Retinal pigment epithelial cell (primary cell): Measurements from ENCODE around the gene OPRL1.

Experiments
- DNase-seq: peaks from one replicate; pipeline ENCODE4 v3.0.0-alpha.2; 2010; ENCODE audit warnings: low read depth
- H3K4me3 ChIP-seq: 2 replicates; pipeline ENCODE4 v1.5.1; 2011; ENCODE audit warnings: mild to moderate bottlenecking, low read length, control low read depth, moderate library complexity
- TF ChIP-seq, protein P1 (sequence below): conservative IDR thresholded peaks from 2 replicates; pipeline ENCODE4 v1.5.1; 2011; ENCODE audit warnings: low read depth, low read length, control low read depth, inconsistent platforms

The OPRL1 gene

DNA sequence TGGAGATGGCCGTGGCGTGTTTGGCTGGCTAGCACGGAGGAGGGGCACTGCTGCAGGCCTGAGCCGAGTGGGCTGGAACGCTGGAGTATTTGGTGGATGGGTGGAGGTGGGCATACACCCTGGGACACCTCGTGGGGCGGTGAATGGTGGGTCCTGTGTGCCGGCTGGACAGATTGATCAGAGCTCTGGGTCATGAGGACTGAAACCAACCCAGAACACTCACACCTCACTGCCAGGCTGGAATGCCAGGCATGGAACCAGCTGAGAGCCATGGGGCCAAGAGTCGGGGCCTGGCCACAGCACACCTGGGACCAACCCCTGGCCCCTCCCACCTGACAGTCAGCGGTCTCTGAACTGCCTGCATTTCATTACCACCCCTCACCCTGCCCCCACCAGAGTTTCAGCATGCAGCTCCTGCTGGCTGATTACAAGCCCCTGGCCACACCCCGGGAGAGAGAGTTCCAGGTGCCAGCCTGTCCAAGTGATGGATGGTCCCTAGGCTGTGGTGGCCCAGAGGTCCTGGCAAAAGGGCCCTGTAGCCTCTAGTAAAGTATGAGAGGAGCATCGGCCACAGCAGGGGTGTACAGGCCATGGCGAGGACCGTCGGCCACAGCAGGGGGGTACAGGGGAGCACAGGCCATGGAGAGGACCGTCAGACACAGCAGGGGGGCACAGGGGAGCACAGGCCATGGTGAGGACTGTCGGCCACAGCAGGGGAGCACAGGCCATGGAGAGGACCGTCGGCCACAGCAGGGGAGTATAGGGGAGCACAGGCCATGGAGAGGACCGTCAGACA lies 24.2 kb downstream of the OPRL1 start:
- DNase-seq = no peak
- H3K4me3 ChIP-seq = no peak overlapping the region
- TF ChIP-seq, protein P1, sequence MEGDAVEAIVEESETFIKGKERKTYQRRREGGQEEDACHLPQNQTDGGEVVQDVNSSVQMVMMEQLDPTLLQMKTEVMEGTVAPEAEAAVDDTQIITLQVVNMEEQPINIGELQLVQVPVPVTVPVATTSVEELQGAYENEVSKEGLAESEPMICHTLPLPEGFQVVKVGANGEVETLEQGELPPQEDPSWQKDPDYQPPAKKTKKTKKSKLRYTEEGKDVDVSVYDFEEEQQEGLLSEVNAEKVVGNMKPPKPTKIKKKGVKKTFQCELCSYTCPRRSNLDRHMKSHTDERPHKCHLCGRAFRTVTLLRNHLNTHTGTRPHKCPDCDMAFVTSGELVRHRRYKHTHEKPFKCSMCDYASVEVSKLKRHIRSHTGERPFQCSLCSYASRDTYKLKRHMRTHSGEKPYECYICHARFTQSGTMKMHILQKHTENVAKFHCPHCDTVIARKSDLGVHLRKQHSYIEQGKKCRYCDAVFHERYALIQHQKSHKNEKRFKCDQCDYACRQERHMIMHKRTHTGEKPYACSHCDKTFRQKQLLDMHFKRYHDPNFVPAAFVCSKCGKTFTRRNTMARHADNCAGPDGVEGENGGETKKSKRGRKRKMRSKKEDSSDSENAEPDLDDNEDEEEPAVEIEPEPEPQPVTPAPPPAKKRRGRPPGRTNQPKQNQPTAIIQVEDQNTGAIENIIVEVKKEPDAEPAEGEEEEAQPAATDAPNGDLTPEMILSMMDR = no peak

DNA sequence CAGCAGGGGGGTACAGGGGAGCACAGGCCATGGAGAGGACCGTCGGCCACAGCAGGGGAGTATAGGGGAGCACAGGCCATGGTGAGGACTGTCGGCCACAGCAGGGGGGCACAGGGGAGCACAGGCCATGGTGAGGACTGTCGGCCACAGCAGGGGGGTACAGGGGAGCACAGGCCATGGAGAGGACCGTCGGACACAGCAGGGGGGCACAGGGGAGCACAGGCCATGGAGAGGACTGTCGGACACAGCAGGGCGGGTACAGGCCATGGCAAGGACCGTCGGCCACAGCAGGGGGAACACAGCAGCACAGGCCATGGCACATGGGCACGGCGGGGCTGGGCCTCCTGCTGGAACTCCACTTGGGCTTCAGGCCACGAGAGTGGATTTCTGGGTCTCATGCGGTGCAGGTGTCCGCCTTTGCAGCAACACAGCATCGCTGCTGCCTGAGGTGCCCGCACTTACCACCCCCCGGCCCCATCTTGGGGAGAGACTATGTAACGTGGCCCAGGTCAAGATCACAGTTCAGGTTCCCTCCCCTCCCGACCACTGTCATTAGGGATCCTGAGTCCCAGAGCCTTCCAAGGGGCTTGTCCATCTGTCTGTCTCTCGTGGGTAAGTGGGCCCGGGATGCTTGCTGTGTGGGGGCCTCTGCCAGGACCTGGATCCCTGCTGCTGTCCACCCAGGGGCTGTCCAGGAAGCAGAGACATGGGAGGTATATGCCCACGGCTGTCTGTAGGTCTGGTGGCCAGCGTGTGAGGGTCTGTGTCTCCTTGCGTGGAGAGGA lies 25.0 kb downstream of the OPRL1 start:
- TF ChIP-seq, protein P1 = no peak
- no peak overlapping the region for H3K4me3 ChIP-seq
- DNase-seq = no peak

DNA sequence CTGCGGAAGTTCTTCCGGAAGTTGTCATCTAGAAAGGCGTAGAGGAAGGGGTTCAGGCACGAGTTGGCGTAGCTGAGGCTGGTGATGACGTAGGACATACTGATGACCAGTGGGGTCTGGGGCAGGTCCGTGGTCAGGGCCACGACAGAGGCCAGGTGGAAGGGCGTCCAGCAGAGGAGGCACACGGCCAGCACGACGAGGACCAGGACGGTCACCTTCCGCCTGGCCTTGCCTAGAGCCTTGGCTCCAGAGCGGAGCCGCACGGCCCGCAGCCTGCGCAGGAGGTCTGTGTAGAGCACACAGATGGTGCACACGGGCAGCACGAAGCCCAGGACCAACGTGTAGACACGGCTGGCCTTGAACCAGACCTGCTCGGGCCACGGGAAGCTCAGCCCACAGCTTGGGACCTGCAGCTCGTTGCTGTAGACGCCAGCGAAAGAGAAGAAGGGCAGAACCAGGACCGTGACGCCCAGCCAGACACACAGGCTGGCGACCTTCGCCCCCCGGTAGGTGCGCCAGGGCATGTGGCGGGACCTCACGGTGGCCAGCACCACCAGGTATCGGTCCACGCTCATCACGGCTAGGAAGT lies 26.1 kb downstream of the OPRL1 start:
- no peak overlapping the region for H3K4me3 ChIP-seq
- DNase-seq = no peak
- TF ChIP-seq, protein P1 = no peak

DNA sequence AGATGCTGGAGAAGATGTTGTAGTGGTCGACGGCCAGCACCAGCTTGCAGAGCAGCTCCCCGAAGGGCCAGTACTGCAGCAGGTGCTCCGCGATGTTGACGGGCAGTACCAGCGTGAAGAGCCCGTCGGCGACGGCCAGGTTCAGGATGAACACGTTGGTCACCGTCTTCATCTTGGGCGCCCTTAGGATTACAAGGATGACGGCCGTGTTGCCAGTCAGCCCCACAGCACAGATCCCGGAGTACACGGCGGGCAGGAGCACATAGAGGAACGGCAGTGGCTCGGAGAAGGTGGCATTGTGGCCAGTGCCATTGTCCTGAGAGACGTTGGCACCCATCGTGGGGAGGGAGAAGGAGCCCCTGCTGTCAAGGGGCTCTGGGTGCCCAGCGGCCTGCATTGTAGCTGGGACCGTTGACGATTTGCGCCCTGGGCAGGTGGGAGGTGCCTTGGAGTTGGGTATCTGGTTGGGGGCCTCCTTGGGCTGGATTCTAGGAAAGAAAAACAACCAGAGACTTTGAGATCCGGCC lies 26.6 kb downstream of the OPRL1 start:
- DNase-seq = no peak
- TF ChIP-seq, protein P1 = no peak
- no peak overlapping the region for H3K4me3 ChIP-seq

DNA sequence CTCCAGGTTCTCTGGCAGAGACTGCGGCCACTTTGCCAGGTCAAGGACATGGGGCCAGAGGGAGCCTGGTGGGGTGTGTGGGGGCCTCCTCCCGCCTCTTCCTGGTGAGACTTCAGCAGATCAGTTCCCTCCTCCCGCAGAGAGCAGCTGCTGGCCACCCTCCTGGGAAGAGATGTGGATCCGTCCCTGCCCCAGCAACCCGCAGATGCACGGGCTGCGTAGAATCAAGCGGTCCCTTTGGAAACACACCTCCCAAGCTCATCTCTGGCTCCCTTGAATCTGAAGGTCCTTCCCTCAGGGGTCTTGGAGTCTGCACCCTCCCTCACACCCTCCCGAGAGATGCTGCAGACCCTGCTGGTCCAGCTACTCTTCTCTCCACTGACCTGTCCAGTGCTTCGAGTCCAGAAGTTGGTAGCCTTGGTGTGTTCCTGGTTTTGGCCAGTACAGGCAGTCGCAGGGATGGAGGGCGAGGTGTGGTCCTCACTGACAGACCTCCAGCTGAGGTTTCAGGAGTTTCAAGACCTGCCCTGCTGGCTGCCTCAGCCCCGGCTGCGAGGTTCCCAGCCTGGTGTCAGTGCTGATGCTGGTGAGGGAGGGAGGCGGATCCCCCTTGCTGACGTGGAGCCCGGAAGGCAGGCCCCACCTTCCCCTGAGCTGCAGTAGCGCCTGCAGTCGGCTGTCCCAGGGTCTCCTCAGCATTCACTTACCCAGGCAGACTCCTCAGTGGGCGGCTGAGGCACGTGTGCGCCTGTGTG lies 27.3 kb downstream of the OPRL1 start, which contains the start of gene NPBWR2:
Gene NPBWR2, minus strand, starts transcription at position 585 of the 755 bp plus-strand sequence. CDS start 734 bp downstream, outside the sequence.
- H3K4me3 ChIP-seq = no peak within 1 kb of the TSS
- TF ChIP-seq, protein P1 = no peak
- DNase-seq = no peak

DNA sequence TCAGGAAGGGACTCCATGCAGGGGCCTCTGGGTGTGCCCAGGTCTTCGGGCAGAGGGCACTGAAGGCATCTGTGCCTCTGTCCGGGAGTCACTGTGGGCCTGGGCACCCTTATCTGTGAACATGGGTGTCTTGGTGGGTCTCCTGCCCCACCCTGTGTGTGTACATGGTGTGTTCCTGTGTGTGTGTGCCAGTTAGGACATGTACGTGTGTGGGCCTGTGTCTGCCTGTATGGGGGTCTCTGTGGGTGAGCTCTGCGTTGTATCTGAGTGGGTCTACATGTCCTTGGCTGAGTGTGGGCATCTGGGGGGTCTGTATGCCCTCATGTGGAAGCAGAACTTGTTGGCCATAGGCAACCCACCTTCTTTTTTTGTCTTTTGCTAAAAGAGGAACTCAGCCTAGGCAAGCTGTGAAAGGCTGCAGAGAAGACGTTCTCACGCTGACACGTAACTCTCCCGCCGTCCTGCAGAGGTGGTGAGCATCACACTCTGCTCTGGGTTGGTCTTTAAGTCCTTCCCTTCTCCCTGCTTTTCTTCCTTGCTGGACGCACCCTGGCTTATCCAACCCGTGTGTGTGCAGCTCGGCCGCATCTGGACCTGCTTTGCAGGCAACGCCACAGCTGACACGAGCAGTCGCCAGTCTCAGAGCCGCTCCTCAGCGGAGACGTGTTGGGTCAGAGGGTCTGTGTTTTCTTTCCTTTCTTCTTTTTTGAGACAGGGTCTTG lies 28.0 kb downstream of the OPRL1 start:
- DNase-seq = no peak
- H3K4me3 ChIP-seq = no peak overlapping the region
- TF ChIP-seq, protein P1 = no peak
